Kidney capillary endothelial cell (primary cell): ENCODE measurements around the gene C5AR2.
"Not testable (repeated sequence)": the region's sequence is repeated elsewhere in the genome, so short reads cannot be mapped to it uniquely, and the experiment has no call there.

Experiments used
- DNase-seq: peaks from one replicate; pipeline ENCODE4 v3.0.0-alpha.2; 2018; ENCODE audit warnings: low spot score

The C5AR2 gene

DNA sequence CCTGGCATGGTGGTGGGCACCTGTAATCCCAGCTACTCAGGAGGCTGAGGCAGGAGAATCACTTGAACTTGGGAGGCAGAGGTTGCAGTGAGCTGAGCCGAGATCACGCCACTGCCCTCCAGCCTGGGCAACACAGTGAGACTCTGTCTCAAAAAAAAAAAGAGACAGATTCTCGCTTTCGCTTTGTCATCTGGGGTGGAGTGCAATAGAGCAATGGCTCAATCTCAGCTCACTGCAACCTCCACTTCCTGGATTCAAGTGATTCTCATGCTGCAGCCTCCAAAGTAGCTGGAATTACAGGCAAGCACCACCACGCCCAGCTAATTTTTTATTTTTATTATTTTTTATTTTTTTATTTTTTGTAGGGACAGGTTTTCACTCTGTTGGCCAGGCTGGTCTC, 56.7 kb downstream of the C5AR2 start:
- DNase-seq = not testable (repeated sequence)

- no peak for DNase-seq
Observed at GRCh38 chr19:47389150-47389556, 57.2 kb downstream of the C5AR2 start.

GRCh38 chr19:47390533-47391488, 58.8 kb downstream of the C5AR2 start:
- no peak for DNase-seq

DNA sequence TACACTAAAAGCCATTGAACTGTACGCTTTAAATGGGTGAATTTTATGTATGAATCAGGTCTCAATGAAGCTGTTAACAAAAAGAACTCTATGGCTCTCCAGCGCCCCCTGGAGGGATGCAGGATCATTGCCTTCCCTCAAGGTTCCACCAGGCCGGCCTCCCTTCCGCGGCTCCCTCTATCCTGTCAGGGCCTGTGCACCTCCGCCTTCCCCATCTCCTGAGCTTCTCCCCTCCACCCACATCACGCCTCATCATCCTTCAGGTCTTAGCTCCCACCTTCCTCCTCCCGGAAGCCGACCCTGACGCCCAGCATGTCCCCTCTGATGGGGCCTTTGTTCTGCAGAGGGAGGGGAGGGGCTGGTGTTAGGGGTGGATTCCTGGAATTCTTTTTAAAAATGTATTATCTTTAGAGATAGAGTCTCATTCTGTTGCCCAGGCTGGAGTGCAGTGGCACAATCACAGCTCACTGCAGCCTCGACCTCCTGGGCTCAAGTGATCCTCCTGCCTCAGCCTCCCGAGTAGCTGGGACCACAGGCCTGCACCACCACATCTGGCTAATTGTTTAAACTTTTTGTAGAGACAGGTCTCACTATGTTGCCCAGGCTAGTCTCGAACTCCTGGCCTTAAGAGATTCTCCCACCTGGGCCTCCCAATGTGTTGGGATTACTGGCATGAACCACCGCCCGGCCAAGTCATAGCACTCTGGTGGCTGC, 59.7 kb downstream of the C5AR2 start:
- DNase-seq = peak; percentile 59
